Raji (cell line): ENCODE data around the gene CHD1.

Experiments
- POLR2A ChIP-seq: IDR thresholded peaks from 2 replicates; pipeline ENCODE4 v1.6.1; 2011; ENCODE audit warnings: low read depth, low read length, control low read depth; ENCODE audit not compliant: insufficient read depth

The CHD1 gene

GRCh38 chr5:98847054-98847453 is 81.8 kb downstream of the CHD1 start:
- TF ChIP-seq POLR2A, result no peak

GRCh38 chr5:98846520-98846919 is 82.3 kb downstream of the CHD1 start:
- TF ChIP-seq POLR2A, result no peak

GRCh38 chr5:98845878-98846277 is 82.9 kb downstream of the CHD1 start:
- no peak for TF ChIP-seq POLR2A

GRCh38 chr5:98844865-98845264 is 83.9 kb downstream of the CHD1 start:
- TF ChIP-seq POLR2A, result no peak

- no peak for TF ChIP-seq POLR2A
Measured at GRCh38 chr5:98843481-98843880, 85.3 kb downstream of the CHD1 start.

GRCh38 chr5:98840946-98841345 is 87.9 kb downstream of the CHD1 start:
- no peak for TF ChIP-seq POLR2A

- no peak for TF ChIP-seq POLR2A
Measured at GRCh38 chr5:98839469-98840383, 89.1 kb downstream of the CHD1 start.

- TF ChIP-seq POLR2A, result no peak
Measured at GRCh38 chr5:98836175-98836574, 92.6 kb downstream of the CHD1 start.

- TF ChIP-seq POLR2A, result no peak
Measured at GRCh38 chr5:98827588-98828284, 101.1 kb downstream of the CHD1 start.

- no peak for TF ChIP-seq POLR2A
Measured at GRCh38 chr5:98827161-98827560, 101.6 kb downstream of the CHD1 start.

- no peak for TF ChIP-seq POLR2A
Measured at GRCh38 chr5:98825582-98826375, 103.0 kb downstream of the CHD1 start.

GRCh38 chr5:98816582-98817222 is 112.1 kb downstream of the CHD1 start:
- no peak for TF ChIP-seq POLR2A

GRCh38 chr5:98813755-98814154 is 115.1 kb downstream of the CHD1 start:
- no peak for TF ChIP-seq POLR2A

GRCh38 chr5:98810206-98810605 is 118.6 kb downstream of the CHD1 start:
- TF ChIP-seq POLR2A, result no peak

- TF ChIP-seq POLR2A, result no peak
Measured at GRCh38 chr5:98807806-98808205, 121.0 kb downstream of the CHD1 start.
